SK-N-SH (cell line): Measurements from ENCODE around the gene SCRN1. TPM values are rescaled to one million over a fixed set of nuclear protein-coding genes. Genes with fewer than 3 reads are reported as not detected.

Source experiments
- CTCF ChIA-PET: fragments of 300-600, 350-600 bp; formaldehyde crosslinking; extraction: SDS; loops from one replicate; lab custom pipeline; 2021; lab: Yijun Ruan, JAX
- POLR2A ChIA-PET: fragments of 350-600 bp; sonication (Branson Sonifier 250); formaldehyde crosslinking; extraction: SDS; loops from one replicate; lab custom pipeline; 2020; ENCODE audit warnings: antibody characterized with exemption, inconsistent platforms; lab: Yijun Ruan, JAX
- DNase-seq: peaks from one replicate; pipeline ENCODE4 v3.0.0; 2012
- H2AFZ ChIP-seq: fragments of 200-600 bp; sonication (generic); 2 replicates; pipeline ENCODE4 v1.8.1; 2016; ENCODE audit warnings: antibody characterized with exemption, mild to moderate bottlenecking, low read depth
- H3F3A ChIP-seq: fragments of 200-600 bp; sonication (generic); replicated peaks from 2 replicates; pipeline ENCODE3; 2016; ENCODE audit warnings: antibody characterized with exemption, mild to moderate bottlenecking; ENCODE audit not compliant: insufficient read depth
- H3K27ac ChIP-seq, 2 experiments: fragments of 200-500 bp in 1 of 2; fragments of 200-600 bp in 1 of 2; sonication (Bioruptor generic) in 1 of 2; sonication (generic), shearing (Covaris generic) in 1 of 2; 2 replicates each; pipeline versions ENCODE4 v1.5.1 to v1.6.1; 2014 to 2016; ENCODE audit warnings: low read depth in 2 of 2, inconsistent platforms in 1 of 2, low read length in 1 of 2, mild to moderate bottlenecking in 1 of 2, mixed read lengths in 1 of 2
- H3K27me3 ChIP-seq: fragments of 200-600 bp; sonication (generic), shearing (Covaris generic); 2 replicates; pipeline ENCODE4 v1.6.1; 2016; ENCODE audit warnings: mixed run types; ENCODE audit not compliant: insufficient read depth
- H3K36me3 ChIP-seq, 2 experiments: fragments of 200-500 bp in 1 of 2; fragments of 200-600 bp in 1 of 2; sonication (Bioruptor generic) in 1 of 2; sonication (generic) in 1 of 2; replicated peaks in 1 of 2; 2 replicates each; pipeline versions ENCODE3 to v1.5.1; 2014 to 2016; ENCODE audit warnings: low read length in 1 of 2, mild to moderate bottlenecking in 1 of 2; ENCODE audit not compliant: insufficient read depth in 2 of 2, control insufficient read depth in 1 of 2
- H3K4me1 ChIP-seq, 2 experiments: fragments of 200-500 bp in 1 of 2; fragments of 200-600 bp in 1 of 2; sonication (Bioruptor generic) in 1 of 2; sonication (generic), shearing (Covaris generic) in 1 of 2; 2 replicates each; pipeline versions ENCODE4 v1.5.1 to v1.6.1; 2014 to 2016; ENCODE audit warnings: low read depth in 1 of 2, low read length in 1 of 2, mixed run types in 1 of 2; ENCODE audit not compliant: insufficient read depth in 2 of 2, control insufficient read depth in 1 of 2
- H3K4me2 ChIP-seq: fragments of 200-600 bp; sonication (generic), shearing (Covaris generic); 2 replicates; pipeline ENCODE4 v1.6.1; 2017; ENCODE audit warnings: mixed run types
- H3K4me3 ChIP-seq, 2 experiments: fragments of 200-500 bp in 1 of 2; fragments of 200-600 bp in 1 of 2; sonication (Bioruptor generic) in 1 of 2; sonication (generic), shearing (Covaris generic) in 1 of 2; 2 replicates each; pipeline versions ENCODE4 v1.5.1 to v1.8.1; 2014 to 2016; ENCODE audit warnings: low read depth in 2 of 2, inconsistent platforms in 1 of 2, low read length in 1 of 2, mild to moderate bottlenecking in 1 of 2, mixed read lengths in 1 of 2, moderate library complexity in 1 of 2
- H3K79me2 ChIP-seq: fragments of 200-600 bp; sonication (generic); 2 replicates; pipeline ENCODE4 v1.8.1; 2017; ENCODE audit warnings: mild to moderate bottlenecking; ENCODE audit not compliant: insufficient read depth
- H3K9ac ChIP-seq: fragments of 200-600 bp; sonication (generic); 2 replicates; pipeline ENCODE4 v1.6.1; 2017; ENCODE audit warnings: mixed run types
- H3K9me2 ChIP-seq: fragments of 200-600 bp; sonication (generic); 2 replicates; pipeline ENCODE4 v1.6.1; 2017; ENCODE audit warnings: mixed run types
- H3K9me3 ChIP-seq: fragments of 200-600 bp; sonication (generic); 2 replicates; pipeline ENCODE4 v1.6.1; 2017; ENCODE audit warnings: mixed run types, mild to moderate bottlenecking, moderate library complexity
- H4K20me1 ChIP-seq: fragments of 200-600 bp; sonication (generic); 2 replicates; pipeline ENCODE4 v1.6.1; 2017; ENCODE audit warnings: mild to moderate bottlenecking, mixed run types; ENCODE audit not compliant: insufficient read depth
- CTCF ChIP-seq: fragments of 200-600 bp; sonication (generic); IDR thresholded peaks from 2 replicates; pipeline ENCODE4 v1.6.1; 2017; ENCODE audit warnings: antibody characterized with exemption, mild to moderate bottlenecking, moderate library complexity
- EZH2phosphoT487 ChIP-seq: fragments of 200-600 bp; sonication (generic); IDR thresholded peaks from 2 replicates; pipeline ENCODE4 v1.6.1; 2017; ENCODE audit warnings: low read depth, mixed run types, mild to moderate bottlenecking, antibody characterized with exemption, moderate library complexity, borderline replicate concordance
- JUND ChIP-seq: IDR thresholded peaks from 2 replicates; pipeline ENCODE4 v1.4.0; 2012
- MEF2A ChIP-seq: IDR thresholded peaks from 2 replicates; pipeline ENCODE4 v1.4.0; 2012; ENCODE audit warnings: low read depth, borderline replicate concordance
- NFIC ChIP-seq: IDR thresholded peaks from 2 replicates; pipeline ENCODE4 v1.4.0; 2012; ENCODE audit warnings: borderline replicate concordance
- NRF1 ChIP-seq: IDR thresholded peaks from 2 replicates; pipeline ENCODE4 v1.6.1; 2012; ENCODE audit warnings: low read depth, mild to moderate bottlenecking, low read length
- RAD21 ChIP-seq: IDR thresholded peaks from 2 replicates; pipeline ENCODE4 v1.6.1; 2012; ENCODE audit warnings: mild to moderate bottlenecking, low read length
- SIN3A ChIP-seq: IDR thresholded peaks from 2 replicates; pipeline ENCODE4 v1.6.1; 2012; ENCODE audit warnings: low read depth, mild to moderate bottlenecking, low read length, moderate library complexity, borderline replicate concordance
- SMC3 ChIP-seq: IDR thresholded peaks from 2 replicates; pipeline ENCODE4 v1.6.1; 2012; ENCODE audit warnings: low read depth, low read length, improper control_type of control experiment
- TEAD4 ChIP-seq: IDR thresholded peaks from 2 replicates; pipeline ENCODE4 v1.4.0; 2012; ENCODE audit warnings: mild to moderate bottlenecking, borderline replicate concordance; ENCODE audit not compliant: insufficient read depth
- USF2 ChIP-seq: fragments of 150-350 bp; IDR thresholded peaks from 2 replicates; pipeline ENCODE4 v1.6.1; 2017; ENCODE audit warnings: antibody characterized with exemption, low read length, low read depth, borderline replicate concordance
- whole genome bisulfite sequencing: methylation state at CpG from one replicate; pipeline ENCODE4 v1.1.6; 2017; ENCODE audit warnings: low lambda C conversion rate; 5-methylcytosine and 5-hydroxymethylcytosine counted together
- polyA plus RNA-seq, 3 experiments: library from polyadenylated mRNA; depleted of rRNA; stranded (reverse); fragments of >200 nt; gene quantifications; 2 replicates each; pipeline ENCODE4 v1.2.3, GENCODE V29; 2012

The SCRN1 gene
- polyA plus RNA-seq, 1 of the 3 experiments (the other 2 are of a cell fraction): 64.3 TPM

GRCh38 chr7:29946428-29947186, 43.0 kb downstream of the SCRN1 start:
- Histone ChIP-seq H4K20me1 (no peaks in the 10 kb centered on the region), H3K4me1 (no peaks in the 10 kb centered on the region), H3K9ac (no peak overlapping the region), H3F3A (no peaks in the 10 kb centered on the region)
- TF ChIP-seq RAD21 (peak; percentile 48), SMC3 (peak; percentile 37; the same call in 1 of the 2 replicates), MEF2A (no peak), TEAD4 (no peak), JUND (no peak), SIN3A (no peak), NRF1 (no peak), NFIC (peak; percentile 76), USF2 (no peak), CTCF (peak; percentile 54)
- TF ChIP-seq, all 33 proteins: peak for 4
- H3K79me2 ChIP-seq: no peaks in the 10 kb centered on the region
- H3K36me3 ChIP-seq: peaks cover 67 to 83% of the 10 kb centered on the region in 2 experiments
- no peak overlapping the region for H3K27ac ChIP-seq
- ChIA-PET CTCF (interaction anchor here (0.7 to 5.0 kb wide), 8 partner anchors 10 to 198 kb away, joined by 3 to 34 read pairs (median 4); no protein-coding TSS in a partner anchor), POLR2A (no interaction called here)
- no peak overlapping the region for H2AFZ ChIP-seq
- H3K27me3 ChIP-seq: no peaks in the 10 kb centered on the region
- no peak overlapping the region for H3K4me2 ChIP-seq
- peak; percentile 38 for DNase-seq
- H3K9me3 ChIP-seq: no peaks in the 10 kb centered on the region
- 95% methylated on average over 5 of the region's 5 CpGs for WGBS
- H3K9me2 ChIP-seq: no peaks in the 10 kb centered on the region
- H3K4me3 ChIP-seq: no peak overlapping the region

- H3K4me2 ChIP-seq: no peak overlapping the region
- no peaks in the 10 kb centered on the region for H3K9me2 ChIP-seq
- H3F3A ChIP-seq: no peaks in the 10 kb centered on the region
- H3K79me2 ChIP-seq: no peaks in the 10 kb centered on the region
- no peak overlapping the region for H2AFZ ChIP-seq
- TF ChIP-seq EZH2phosphoT487 (no peak), TEAD4 (no peak)
- no peak overlapping the region for H3K27ac ChIP-seq
- no peaks in the 10 kb centered on the region for H3K27me3 ChIP-seq
- ChIA-PET CTCF (interaction anchor here (1.0 to 5.0 kb wide), 6 partner anchors 12 to 117 kb away, joined by 4 to 34 read pairs (median 4); no protein-coding TSS in a partner anchor), POLR2A (no interaction called here)
- peaks cover 67 to 83% of the 10 kb centered on the region in 2 experiments for H3K36me3 ChIP-seq
- no peak for DNase-seq
- 95% methylated on average over 4 of the region's 4 CpGs for WGBS
- no peak overlapping the region for H3K4me3 ChIP-seq
- H3K9me3 ChIP-seq: no peaks in the 10 kb centered on the region
- H4K20me1 ChIP-seq: no peaks in the 10 kb centered on the region
- H3K9ac ChIP-seq: no peak overlapping the region
- no peaks in the 10 kb centered on the region for H3K4me1 ChIP-seq
Observed at GRCh38 chr7:29945259-29945809, 44.3 kb downstream of the SCRN1 start.
